CMK (cell line): ENCODE data around the gene FAM210B.
A peak's percentile ranks its signal among the peaks of the same experiment; 100 is the strongest.
"Not testable (repeated sequence)": the region's sequence is repeated elsewhere in the genome, so short reads cannot be mapped to it uniquely, and the experiment has no call there.

ENCODE experiments used
- DNase-seq: peaks from one replicate; pipeline ENCODE4 v3.0.0-alpha.2; 2010; ENCODE audit warnings: low read depth

Gene FAM210B

DNA sequence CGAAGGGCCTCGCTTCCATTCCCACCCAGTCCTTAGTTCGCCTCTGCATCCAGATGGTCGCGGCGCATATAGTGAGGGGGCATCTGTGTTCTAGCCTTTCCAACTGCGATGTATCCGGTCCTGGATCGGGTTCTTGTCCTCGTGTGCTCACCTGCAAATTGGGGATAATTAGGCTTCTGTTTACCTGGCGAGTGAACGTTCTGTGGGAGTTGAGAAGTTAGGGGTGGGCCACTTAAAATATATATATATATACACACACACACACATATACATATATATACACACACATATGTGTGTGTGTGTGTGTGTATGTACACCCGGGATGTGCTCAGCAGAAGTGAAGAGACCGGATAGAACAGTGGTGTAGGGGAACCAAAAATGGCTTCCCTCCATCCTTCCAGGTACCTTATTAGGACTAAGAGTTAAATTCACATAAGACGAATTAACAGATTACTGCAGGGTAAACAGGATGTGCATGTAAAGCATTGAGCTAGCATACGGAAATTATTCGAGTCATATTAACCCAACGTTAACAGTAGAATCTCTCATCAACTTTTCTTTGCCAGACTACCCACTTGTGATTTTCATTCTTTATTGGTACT is 34.2 kb downstream of the FAM210B start:
- DNase-seq, result no peak

DNA sequence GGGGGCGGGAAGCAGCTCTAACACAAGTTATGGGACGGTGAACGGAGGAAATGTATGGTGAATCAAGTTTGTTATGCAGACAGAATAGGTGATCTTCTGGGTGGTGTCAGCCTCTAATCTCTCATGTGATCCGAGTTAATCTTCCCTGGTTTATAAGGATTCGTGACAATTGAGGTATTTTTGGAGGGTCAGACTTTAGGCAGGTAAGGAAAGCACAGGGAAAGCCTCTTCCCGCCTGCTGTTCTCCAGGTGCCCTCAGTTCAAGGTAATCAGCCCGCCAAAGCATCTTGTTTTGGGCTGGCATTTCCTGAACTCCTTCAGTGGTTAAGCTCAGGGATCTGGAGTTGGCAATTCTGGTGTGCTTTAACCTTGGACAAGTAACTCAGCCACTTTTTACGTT is 34.9 kb downstream of the FAM210B start:
- DNase-seq, result no peak

DNA sequence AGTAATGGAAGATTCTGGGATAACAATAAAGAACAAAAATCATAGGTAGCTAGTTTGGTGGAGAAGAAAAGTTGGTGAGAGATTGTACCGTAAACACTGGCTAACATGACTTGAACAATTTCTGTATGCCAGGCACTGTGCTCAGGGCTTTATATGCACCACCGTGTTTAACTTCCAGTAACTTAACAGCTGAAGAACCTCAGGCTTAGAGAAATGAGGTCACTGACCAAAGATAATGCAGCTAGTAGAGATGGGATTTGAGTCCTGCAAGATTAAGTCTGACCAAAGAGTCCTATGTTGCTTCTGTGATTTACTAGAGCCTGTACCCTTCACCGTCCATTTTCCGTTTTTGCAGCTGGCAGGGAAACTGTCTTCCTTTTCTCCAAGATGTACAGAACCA is 36.4 kb downstream of the FAM210B start:
- DNase-seq, result no peak

DNA sequence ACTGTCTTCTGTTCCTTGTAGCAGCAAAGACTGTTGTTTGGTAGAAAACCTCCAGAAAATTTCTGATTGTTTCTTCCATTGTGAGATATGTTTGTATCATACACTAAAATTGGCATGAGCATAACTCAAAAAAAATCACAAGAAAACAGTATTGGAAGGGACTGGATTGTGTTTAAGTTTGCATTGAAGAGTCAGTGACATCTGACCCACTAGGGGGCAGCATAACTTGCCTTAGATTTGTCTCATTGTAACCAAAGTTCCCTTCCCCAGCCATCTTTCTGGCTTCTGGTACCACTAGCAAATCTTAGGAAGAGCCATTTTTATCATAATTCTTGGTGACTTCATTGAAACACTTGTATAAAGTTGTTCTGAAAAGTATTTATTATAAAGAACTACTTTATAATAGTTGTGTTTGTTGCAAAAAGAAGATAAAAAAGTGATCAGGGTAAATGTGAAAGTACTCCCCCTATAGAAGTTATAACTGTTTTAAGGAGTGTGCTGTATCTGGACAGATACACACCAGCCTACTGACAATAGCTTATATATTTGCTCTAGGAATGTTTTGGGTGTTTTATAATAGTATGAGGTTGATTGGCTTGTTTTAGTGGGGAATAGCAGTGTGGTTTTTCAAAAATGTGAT is 41.3 kb downstream of the FAM210B start:
- DNase-seq, result no peak

DNA sequence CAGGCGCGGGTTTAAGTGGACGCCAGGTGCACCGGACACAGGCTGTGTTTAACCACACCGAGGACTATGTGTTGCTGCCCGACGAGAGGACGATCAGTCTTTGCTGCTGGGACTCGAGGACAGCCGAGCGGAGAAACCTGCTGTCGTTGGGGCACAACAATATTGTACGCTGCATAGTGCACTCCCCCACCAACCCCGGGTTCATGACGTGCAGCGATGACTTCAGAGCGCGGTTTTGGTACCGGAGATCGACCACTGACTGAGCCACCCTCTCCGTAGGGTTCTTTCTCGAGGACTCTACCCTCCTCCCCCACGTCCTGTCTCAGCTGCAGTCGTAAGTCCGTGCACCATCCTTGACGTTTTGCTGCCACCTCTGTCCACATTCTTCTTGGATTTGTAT is 44.7 kb downstream of the FAM210B start:
- DNase-seq, result no peak

DNA sequence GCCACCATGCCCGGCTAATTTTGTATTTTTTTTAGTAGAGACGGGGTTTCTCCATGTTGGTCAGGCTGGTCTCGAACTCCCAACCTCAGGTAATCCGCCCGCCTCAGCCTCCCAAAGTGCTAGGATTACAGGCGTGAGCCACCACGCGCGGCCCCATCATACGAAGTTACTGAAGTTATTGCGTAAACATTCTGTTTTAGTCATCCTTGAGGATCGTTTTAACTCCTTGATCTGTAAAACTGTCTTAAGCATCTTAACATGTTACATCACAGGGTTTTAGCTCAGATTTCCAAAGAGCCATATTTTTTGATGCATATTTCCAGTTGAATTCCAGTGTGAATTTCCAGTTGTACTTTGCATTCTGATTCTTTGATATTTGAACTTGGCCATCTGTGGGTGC is 46.6 kb downstream of the FAM210B start:
- not testable (repeated sequence) for DNase-seq

DNA sequence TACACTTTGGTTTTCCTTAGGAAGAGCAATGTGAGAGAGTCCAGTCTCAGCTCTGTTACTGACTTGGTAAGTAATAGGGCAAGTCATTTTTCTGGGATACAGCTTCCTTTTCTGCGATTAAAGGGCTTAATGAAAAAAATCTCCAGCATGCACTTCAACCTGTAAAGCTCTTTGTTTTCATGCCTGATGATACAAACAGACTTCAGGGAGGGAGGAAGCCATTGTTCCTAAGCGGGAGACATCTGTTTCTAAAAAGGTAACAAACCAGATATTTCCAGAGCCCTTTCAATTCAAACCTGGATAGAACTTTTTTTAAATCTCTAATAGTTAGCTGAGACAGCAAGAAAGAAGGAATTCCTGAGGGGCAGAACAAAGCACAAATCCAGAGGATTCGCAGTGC is 48.1 kb downstream of the FAM210B start:
- DNase-seq, result no peak

DNA sequence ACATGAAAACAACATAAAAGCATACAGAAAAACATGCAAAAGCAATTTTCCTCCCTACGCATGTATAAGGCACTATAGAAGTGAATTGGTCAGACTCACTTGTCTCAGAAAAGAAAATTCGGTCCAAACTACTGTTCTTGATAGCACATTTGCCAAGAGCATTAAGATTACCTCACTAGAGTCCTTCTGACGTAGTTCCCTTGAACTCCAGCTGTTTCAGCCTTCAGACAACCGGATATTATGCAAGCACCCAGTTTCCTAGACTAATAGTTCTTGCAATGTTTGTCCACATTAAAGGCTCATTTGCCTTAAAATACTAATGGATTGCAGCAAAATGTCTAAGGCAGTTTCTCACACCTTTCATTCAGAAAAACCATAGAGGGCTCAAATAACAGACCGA is 50.7 kb downstream of the FAM210B start:
- DNase-seq, result no peak

DNA sequence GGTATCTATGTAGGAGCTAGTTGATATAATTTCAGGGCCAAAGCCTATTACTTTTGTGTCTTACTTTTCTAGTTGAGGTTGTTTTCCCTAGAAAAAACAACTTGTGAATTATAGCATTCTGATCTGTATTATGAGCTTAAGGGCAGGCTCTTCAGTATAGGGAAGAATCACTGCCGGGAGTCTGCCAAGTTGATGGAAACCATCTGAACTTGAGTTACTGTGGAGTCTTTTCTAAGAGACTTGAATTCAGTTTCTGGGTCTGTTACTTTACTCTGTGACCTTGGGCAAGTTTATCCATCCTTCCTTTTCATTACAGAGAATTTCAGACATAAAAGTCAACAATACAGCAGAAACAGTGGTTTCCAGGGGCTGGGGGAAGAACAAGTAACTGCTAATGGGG is 51.2 kb downstream of the FAM210B start:
- no peak for DNase-seq

DNA sequence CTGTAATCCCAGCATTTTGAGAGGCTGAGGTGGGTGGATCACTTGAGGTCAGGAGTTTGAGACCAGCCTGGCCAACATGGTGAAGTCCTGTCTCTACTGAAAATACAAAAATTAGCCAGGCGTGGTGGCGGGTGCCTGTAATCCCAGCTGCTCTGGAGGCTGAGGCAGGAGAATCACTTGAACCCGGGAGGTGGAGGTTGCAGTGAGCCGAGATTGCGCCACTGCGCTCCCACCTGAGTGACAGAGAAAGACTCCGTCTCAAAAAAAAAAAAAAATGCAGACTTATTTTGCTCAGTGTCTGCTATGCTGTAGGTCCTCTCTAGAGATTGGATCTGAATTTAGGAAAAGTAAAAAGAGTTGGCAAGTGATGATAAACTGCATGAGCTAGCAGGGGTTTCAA is 52.5 kb downstream of the FAM210B start:
- DNase-seq, result not testable (repeated sequence)

DNA sequence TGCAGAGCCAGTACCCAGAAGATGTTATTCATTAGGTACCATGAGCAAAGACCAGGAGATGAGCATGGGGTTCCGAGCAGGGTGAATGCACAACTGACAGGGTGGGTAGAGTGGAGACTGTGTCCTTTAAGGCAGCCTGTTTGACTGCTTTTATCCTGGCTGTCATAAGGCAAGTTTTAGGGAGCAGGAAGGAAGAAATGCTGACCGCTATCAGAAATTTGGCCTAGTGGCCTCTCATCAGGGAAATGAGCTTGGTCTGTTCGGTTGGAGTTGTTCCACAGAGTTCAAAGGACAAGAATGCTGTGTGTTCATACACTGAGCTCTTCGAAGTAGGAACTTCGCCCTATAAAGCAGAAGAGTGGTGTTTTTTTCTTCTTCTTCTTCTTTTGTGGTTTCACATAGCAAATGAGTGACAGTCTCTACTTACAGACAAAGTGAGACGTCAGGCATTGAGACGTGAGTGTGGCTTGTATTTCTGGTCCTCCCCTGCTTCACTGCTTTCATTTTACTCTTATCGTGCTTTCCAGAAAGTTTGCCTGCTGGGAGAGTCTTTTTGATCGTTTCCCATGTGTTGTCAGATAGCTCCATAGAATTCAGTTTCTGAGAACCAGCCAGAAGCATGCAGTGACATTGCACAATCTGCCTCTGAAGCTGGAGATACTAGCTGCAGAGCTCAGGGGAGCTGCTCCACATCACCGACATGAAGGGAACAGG is 53.1 kb downstream of the FAM210B start, which contains the start of gene CASS4:
Gene CASS4 (plus strand): TSS at position 502 of the 714 bp plus-strand sequence. CDS start 199 bp downstream, at position 701.
- DNase-seq, result peak; percentile 82

DNA sequence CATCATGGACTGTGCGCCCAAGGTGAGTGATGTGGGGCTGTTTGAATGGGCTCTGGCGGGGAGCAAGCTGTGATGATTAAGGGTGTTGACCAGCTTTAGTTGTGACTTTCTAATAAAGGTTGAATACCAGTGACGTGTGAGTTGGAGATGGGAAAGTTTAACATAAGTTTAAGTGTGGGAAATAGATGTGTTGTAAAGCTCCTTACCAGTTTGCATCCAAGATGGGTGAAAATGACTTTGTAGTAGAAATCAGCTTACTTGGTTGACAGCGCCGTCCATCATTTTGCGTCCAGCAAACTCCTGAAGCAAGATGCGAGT is 53.7 kb downstream of the FAM210B start:
- no peak for DNase-seq

DNA sequence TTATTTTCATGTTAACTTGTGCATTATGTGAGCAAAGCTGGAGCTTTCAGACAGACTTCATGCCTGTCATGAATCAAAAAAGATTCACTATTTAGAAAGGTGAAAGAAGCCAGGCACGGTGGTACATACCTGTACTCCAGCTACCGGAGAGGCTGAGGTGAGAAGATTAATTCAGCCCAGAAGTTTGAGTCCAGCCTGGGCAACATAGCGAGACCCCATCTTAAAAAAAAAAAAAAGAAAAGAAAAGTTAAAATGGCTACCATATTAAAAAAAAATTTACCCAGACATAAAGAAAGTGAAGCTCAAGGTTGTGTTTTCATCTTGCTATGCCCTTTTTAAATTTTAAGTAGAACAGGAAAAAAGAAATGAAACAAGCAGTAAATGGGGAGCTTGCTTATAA is 54.2 kb downstream of the FAM210B start:
- DNase-seq, result no peak

DNA sequence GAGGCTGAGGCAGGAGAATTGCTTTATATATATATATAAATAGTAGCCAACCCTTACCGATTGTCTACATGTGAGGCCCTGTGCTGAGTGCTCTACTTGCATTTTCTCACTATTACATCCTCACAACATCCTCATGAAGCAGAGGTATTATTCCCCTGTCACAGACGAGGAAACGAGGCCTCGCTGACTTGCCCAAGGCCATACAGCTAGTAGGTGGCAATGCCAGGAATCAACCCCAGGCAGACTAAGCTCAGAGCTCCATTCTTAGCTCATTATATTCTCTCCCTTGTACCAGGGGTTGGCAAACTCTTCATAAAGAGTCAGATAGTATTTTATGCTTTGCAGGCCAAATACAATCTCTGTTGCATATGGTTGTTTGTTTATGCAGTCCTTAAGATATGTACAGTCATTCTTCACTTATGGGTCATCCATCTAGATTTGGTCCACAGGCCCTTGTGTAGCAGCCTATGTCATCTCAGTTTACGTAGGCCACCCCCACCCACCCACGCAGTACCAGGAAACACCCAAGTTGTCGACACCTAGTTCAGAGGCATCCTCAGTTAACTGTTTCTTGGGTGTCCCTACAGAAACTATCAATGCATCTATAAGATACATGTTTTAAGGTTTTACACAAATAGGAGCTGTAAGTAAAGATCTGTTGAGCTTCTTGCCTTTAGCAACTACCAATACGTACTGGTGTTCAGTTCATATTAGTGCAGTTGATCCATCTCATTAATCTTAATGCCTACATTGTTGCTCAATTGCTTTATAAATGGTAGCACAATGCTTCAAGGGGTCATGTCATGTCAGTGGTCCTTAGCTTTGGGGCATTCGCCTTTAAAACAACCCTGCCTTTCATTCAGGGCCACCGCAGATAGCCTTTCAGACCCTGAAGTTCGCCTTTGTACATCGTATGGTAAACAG is 56.3 kb downstream of the FAM210B start:
- DNase-seq, result no peak

DNA sequence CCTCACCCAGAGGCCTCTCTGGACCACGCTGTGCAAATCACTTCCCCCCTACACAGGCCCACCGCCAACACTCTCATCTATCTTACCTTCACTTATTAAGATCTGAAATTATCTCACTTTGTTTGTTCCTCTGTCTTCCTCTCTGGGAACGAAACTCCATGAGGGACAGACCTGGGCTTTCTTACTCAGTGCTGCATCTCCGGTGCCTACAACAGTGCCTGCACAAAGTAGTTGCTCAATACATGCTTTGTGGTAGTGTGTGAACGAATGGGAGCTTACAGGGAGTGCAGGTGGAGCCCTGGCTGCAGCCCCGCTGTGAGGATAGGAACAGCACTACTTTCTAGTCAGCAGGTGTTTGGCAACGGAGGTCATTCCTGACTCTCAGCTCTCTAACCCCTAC is 58.6 kb downstream of the FAM210B start:
- no peak for DNase-seq

DNA sequence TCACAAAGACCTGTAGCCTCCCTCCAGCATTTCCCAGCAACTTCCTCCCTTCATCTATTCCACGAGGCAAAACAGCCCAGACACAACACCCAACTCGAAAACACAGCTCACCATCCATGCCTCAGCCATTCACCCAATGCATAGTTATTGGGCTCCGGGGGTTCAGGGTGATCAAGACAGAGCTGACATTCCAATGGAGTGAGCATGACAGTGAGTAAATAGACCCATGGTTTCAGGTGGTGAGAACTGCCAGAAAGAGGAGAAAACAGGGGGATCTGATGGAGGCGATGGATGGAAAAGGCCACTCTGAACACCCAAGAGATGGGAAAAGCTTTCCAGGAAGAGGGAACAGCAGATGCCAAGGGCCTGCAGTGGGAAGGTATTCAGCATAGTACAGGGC is 59.1 kb downstream of the FAM210B start:
- DNase-seq, result no peak
